NCI-H82 treated with DMSO at 0.1 percent for 48 hours (cell line): ENCODE measurements around the gene RND2.

Source experiments
- DNase-seq: peaks from one replicate; lab custom pipeline; 2025; ENCODE audit not compliant: unreplicated experiment; lab: John Stamatoyannopoulos, UW

Gene RND2

GRCh38 chr17:43003542-43004172, 21.4 kb upstream of the RND2 start:
- DNase-seq: no peak

- peak; percentile 58 for DNase-seq
These were observed 18.1 kb upstream of the RND2 start, which contains the start of gene IFI35 for GRCh38 chr17:43006639-43007551. TSS of gene IFI35 (plus strand) at chr17:43006784. CDS start at chr17:43006948, 164 bp downstream.

GRCh38 chr17:43010667-43011308, 14.2 kb upstream of the RND2 start:
- DNase-seq: no peak

- DNase-seq: no peak
These were observed 13.1 kb upstream of the RND2 start for GRCh38 chr17:43011728-43012472.

GRCh38 chr17:43013296-43013695, 11.7 kb upstream of the RND2 start:
- DNase-seq: no peak

- DNase-seq: no peak
These were observed 10.9 kb upstream of the RND2 start for GRCh38 chr17:43014020-43014648.

- no peak for DNase-seq
These were observed 10.1 kb upstream of the RND2 start for GRCh38 chr17:43014649-43015542.

GRCh38 chr17:43015579-43015978, 9.5 kb upstream of the RND2 start:
- DNase-seq: no peak

- DNase-seq: no peak
These were observed 8.8 kb upstream of the RND2 start for GRCh38 chr17:43016216-43016615.

GRCh38 chr17:43018008-43018853, 6.8 kb upstream of the RND2 start:
- no peak for DNase-seq

GRCh38 chr17:43018932-43019331, 6.1 kb upstream of the RND2 start:
- DNase-seq: no peak

- DNase-seq: no peak
These were observed 5.6 kb upstream of the RND2 start for GRCh38 chr17:43019418-43019817.

- DNase-seq: no peak
These were observed 4.9 kb upstream of the RND2 start for GRCh38 chr17:43020030-43020621.

- DNase-seq: no peak
These were observed 4.0 kb upstream of the RND2 start for GRCh38 chr17:43020789-43021740.

GRCh38 chr17:43021741-43022512, 3.1 kb upstream of the RND2 start, which contains the start of gene VAT1:
TSS of gene VAT1 (minus strand) at chr17:43022385. CDS start at chr17:43022322, 63 bp downstream.
- peak; percentile 67 for DNase-seq

GRCh38 chr17:43025290-43025657, 243 bp downstream of the RND2 start:
- DNase-seq: no peak
